Hematopoietic multipotent progenitor cell treated with erythropoietin and hydrocortisone succinate and interleukin-3 and kit ligand, for 15 days (in vitro differentiated cells): ENCODE data around the gene SOX9.
"Not testable (repeated sequence)": the region's sequence is repeated elsewhere in the genome, so short reads cannot be mapped to it uniquely, and the experiment has no call there.

Experiments used
- DNase-seq: peaks from one replicate; pipeline ENCODE4 v3.0.0-alpha.2; 2015; ENCODE audit warnings: low spot score

The SOX9 gene

DNA sequence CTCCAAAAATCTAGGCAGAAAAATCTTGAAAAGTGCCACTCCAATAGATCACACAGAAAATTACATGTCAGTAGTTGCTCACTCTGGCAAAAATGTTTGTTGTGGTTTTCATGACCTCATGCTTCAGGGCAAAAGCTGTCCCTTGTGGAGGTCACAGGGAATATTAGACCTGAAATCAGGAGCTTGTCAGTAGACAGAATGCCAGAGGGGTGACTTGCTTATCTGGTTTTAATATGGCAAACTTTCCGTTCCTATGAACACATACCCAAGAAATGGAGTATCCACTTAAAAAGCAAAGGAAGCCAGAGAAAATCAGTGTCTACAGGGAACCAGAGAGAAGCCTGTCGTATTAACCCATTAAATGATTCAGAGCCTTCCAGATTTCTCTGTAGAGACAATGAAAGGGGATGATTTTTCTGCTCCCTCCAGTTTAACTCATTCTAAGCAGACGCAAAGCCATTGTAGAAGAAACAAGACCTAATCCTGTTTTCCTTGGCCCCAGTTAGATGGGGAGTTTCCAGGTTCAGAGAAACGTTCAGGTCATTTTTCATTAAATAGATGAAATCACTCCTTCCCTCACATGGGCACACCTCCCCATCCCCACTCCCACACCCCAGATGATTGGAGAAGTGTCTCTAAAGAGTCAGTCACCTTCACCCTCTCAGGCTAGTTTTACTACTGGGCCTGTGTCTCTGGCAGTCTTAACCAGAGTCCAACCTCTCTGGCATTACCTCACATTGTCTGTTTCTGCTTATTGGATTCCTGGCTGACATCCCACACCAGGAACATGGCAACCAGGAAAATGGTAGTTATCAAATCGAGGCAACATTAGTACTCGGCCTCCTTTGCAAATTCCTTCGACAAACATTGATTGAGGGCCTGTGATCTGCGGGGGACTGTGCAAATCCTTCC, 6.0 kb downstream of the SOX9 start:
- no peak for DNase-seq

DNA sequence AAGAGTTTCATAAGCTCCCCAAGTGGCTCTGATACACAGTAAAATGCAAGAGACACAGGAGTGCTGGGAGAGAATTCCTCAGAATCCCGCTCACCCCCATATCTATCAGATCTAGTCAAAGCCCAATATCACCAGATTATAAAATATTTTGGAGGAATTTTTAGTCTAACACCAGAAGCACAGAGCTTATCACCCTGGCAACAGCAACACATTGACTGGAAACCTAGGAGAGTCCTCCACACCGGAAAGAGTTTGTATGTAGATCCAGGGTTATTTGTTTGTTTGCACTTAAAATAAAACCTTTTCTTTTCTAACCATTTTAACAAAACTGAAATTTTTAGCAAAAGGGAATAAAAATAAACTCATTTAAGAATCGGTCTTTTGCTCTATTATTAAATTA, 7.2 kb downstream of the SOX9 start:
- no peak for DNase-seq

DNA sequence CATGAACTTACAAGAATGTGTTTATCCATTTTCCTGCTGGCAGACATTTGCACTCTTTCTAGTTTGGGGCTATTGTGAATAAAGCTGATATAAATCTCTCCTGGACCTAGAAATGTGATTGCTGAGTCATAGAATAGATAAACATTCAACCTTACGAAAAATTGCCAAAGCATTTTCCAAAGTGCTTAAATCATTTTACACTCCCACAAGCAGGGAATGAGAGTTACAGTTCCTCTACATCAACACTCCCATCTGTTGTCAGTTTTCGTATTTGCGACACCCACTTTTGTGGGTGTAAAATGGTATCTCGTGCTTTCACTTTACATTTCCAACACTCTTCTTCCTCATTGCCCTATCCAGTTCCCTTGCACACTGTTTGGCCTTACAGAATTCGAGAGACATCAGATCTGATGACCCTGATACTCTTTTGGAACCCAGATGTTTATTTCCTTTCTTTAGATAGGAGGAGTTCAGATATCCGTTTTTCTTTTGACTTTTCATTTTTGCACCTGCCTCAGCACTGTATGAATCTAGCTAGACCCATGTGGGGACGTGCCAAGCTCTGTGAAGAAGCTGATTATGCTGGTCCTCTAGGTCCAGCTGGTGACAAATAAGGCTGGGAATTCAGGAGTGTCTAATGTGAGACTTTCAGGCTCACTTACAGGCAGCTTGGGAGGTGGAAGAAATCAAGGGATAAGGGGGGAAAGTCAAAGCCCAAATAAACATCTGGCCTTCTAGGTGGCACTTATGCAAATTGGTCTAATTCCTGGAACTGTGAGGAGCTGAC, 14.0 kb downstream of the SOX9 start:
- DNase-seq: no peak

DNA sequence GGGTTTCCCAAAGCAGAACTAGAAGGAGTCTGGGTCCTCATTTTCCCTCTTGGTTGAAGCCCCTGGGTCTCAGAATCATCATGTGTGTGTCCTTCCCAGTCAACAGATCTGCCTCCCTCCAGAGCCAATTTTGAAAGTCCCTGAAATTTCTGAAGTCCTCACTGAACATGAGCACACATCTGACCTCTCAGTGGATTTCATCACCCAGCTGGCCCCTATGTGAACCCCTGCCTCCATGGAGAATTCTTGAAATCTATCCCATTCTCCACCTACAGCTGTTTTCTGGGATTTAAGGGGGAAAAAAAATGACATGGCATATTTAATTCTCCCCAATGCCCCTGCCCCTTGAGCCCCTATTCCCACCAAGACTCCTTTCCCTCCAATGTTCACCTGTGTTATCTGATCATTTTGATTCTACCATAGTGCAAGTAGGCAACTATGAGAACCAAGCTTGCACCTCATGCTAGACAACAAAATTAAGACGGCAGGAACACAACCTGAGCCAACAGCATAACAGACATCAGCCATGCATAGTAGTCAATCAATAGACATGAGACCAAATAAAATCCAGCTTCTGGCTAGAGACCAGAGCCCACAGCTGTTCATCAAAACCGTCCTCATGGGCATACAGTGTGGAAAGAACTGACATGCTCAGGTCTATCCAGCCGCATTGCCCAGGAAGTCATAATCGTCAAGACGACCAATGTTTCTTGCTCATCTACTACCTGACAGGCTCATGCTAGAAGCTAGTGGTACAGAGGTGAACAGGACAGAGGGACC, 14.9 kb downstream of the SOX9 start:
- DNase-seq: no peak

DNA sequence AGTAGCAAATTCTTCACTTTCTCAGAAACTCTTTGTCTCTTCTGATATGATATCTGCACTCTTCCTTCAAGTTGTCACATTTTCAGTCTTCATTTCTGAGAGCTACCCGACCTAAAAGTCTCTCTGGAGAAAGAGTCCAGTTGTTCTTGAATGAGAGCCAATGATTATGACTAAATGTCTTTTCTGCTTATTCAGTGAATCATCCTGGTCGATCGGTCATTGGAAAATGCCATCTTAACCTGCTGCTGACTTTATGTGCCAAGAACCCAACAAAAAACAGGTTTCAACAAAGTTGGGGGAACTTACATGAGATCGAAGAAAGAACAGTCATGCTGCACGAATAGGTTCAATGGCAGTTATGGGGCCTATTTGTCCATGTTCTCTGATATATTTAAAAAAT, 15.9 kb downstream of the SOX9 start:
- DNase-seq: no peak

DNA sequence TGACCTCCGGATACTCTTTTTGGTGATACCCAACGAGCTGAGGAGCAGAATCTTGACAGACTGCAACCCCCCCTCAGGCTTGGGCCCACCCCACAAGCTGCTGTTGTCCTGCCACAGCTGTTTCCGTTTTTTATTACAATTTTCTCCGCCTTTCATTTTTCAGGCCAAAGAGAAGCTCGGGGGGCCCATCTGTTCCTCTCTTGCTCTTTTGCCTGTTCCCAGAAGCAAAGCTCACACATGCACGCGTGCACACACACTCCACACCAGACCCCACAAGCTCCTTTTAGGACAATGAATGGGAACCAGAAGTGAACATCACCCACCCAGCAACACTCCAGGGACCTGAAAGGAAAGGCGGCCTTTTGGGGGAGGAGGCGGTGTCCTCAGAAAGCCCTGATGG, 16.3 kb downstream of the SOX9 start:
- no peak for DNase-seq

DNA sequence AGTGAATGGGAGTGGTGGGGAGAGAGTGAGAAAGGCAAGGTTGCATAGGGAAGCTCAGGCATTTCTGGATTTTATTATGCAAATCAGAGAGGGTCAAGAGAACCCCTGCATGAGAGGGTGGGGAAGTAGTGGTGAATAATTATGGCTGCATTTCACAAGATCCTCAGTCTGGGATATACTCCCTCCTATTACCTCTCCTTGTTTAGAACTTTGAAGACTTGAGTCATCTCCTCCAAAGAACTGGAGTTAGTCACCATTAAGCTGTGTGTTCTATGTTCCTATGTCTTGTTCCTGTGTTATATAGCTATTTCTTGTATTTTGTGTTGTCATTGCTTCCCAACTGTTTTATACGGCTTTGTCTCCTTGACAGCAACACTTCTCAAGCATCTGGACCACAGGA, 18.4 kb downstream of the SOX9 start:
- no peak for DNase-seq

DNA sequence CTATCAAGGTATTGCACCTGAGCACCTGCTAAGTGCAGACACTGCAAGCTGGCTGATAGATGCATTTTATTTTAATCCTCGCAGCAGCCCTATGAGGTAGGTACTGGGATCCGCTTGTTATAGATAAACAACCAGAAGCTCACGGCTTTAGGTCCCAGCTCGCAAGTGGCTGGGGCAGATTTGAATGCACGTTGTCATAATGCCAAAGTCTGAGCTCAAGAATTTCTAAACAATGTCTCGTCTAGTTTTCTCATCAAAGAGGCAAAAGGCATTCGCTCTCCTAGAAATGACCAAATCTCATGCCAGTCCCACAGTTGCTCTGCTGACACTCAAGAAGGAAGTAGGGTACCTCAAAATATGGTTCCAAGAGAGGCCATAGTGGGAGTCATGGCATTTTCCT, 20.5 kb downstream of the SOX9 start:
- DNase-seq: no peak

DNA sequence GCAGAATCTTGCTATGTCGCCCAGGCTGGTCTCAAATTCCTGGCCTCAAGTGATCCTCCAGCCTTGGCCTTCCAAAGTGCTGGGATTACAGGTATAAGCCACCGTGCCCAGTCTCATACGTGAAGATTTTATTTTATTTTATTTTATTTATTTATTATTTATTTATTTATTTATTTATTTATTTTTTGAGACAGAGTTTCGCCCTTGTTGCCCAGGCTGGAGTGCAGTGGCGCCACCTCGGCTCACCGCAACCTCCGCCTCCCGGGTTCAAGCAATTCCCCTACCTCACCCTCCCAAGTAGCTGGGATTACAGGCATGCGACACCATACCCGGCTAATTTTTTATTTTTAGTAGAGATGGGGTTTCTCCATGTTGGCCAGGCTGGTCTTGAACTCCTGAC, 21.3 kb downstream of the SOX9 start:
- not testable (repeated sequence) for DNase-seq

DNA sequence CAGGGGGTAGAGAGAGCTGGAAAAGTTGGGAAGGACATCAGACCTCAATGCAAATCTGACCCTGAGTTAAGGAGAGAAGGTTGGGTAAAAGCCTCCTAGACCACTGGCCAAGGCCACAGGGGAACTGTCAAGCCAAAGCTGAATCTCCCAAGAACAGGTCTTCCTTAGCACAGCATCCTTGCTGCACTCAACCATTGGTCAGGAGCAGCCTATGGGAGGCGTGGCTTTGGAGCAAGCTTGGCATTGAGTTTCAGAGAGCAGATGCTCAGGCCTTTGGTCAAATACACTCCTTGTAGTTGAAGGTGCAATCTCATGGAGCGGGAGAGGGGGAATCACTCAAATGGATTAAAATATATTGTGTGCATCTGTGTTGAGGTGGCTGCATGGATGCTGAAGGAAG, 21.8 kb downstream of the SOX9 start:
- no peak for DNase-seq

DNA sequence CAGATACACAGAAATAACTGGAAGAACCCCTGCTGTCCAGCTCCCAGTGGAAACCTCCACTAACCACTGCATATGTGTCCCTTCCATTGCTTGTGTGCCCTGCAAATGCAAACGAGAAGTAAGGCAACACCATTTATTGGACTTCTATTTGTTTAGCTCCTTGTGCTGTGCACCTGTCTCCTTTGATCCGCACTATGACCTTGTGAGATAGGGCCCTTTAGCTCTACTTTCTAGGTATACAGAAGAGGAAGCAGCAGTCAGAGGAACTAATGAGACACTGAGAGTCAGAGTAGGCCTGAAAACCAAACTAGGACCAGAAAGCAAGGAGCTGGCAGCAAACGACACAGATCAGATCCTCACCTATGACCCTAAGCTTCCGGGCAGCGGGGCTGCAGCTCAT, 22.4 kb downstream of the SOX9 start:
- no peak for DNase-seq

DNA sequence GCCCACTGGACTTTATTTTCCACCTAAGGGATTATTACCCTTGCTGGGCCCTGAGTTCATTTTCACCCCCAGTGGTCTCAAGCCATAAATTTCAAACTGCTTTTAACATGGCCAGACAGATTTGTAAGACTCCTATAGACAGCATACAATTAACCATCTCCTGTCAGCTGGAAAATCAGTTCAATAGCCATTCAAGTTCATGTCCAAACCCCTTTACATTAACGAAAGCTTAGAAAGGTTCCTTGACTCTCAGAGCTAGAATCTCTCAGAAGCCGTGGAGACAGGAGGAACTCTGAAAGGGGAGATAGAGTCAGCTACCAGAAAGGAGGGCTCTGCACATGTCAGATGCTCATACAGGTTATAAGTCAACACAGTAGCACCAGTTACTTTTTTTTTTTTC, 23.3 kb downstream of the SOX9 start:
- DNase-seq: no peak

DNA sequence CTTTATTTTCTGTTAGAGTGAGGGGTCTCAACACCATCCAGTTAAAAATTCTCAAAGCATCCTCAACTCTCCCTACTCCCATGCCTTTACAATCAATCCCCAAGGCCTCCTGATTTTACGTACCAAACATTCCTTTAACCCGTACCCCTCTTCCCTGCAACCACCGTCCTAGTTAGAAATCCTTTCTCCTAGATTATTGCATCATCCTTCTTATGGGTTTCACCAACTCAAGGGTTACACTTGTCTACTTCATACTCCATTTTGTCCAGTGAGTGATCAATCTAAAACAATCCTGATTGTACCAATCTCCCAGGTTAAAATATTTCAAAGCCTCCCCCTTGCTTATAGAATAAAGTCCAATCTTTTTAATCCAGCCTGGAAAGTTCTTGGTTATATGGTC, 24.7 kb downstream of the SOX9 start:
- DNase-seq: no peak

DNA sequence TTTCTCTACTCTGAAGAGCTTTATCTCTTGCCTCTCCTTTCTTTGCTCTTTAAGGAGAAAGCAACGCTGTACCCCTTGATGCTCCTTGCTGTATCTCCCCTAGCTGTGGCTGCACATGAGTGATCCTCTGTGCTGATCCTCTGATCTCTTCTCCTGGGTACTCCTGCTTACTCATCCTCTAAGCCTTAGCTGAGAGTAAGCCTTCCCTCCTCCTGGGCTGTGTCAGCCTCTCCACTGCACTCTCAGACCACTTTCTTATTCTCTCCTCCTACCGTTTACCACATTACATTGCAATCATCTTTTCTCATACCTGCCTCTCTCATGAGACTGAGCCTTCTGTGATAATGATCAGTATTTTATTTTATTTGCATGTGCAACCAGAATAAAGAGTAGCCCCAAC, 25.1 kb downstream of the SOX9 start:
- DNase-seq: no peak

DNA sequence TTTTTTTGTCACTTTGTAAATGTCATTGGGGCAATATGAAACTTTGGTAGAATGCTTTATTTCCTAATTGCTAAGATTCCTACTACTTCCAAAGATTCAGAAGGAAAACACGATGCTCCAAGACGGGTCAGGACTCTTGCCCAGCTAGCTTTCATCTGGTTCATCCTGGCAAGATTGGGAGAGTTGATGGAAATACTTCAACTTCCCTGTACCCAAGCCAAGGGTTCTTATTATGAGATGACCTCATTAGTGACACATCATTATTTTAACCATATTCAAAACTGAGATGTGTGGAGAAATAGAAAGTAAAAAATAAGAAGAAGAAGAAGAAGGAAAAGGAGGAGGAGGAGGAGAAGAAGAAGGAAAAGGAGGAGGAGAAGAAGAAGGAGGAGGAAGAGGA, 25.6 kb downstream of the SOX9 start:
- DNase-seq: no peak

DNA sequence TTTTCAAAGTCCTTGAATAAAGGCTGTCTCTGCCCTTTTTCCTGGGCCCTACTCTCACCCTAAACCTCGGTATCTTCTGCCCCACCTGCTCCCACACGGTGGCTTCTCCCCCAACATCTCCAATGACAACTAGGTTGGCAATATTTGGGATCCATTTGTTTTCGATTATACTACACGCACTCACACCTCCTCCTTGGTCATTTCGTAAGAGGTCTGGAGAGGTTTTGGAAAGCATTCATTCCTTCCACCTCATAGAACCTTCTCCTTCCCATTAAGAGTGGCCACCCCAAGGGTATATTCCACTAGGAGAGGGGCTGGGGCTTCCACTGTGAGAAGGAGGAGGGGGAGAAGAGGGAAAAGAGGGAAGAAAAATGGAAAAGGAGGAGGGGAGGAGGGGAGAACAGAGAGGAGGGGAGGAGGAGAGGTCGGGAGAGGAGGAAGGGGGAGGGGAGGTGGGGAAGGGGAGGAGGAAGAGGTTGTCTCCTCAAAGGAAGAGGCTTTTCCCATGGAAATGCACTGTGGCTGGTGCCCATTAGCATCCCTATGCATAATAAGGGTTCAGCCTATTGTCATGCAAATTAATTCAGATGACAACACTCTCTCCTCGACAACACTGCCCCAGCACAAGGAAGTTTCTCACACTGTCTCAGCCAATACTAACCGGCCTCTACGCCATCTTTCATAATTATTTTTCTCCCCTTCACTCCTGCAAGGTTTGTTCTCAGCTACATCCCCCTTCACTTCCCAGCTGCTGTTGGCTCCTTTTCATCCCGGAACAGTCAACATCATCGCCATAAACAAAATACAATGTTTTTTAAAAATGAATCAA, 30.0 kb downstream of the SOX9 start:
- no peak for DNase-seq

DNA sequence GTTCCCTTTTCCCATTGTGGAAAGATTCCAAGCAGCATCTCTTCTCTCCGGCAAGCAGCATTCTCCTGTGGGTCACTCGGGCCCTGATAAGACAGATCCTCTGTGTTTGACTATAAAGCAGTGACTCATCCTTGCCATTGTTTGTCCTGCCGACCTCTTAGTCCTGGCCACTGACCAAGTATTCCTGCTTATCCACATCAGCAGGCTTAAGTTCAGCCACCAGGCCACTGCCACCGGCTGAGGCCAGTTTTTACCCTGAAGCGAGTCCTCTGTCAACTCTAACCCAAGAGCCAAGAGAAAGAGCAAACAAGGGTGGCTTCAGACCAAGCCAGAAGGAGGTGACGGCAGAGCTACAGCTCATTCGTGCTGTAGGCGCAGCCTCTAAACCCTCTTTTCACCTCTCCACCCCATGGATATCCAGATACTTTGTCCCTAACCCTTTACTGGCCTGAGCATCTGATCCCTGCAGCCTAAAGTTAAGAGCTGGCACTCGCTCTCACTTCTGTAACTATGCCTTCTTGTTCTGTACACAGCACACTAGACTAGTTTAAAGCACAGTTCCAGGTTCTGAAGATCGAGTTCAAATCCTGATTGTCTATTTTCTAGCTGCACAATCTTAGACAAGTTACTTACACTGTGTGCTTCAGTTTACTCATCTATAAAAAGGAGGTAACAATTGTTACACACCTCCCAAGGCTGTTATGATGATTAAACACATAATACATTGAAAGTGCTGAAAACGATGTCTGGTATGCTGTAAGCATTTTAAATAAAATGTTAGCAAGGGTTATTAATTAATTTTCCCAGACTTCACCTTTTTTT, 31.0 kb downstream of the SOX9 start:
- DNase-seq: no peak

DNA sequence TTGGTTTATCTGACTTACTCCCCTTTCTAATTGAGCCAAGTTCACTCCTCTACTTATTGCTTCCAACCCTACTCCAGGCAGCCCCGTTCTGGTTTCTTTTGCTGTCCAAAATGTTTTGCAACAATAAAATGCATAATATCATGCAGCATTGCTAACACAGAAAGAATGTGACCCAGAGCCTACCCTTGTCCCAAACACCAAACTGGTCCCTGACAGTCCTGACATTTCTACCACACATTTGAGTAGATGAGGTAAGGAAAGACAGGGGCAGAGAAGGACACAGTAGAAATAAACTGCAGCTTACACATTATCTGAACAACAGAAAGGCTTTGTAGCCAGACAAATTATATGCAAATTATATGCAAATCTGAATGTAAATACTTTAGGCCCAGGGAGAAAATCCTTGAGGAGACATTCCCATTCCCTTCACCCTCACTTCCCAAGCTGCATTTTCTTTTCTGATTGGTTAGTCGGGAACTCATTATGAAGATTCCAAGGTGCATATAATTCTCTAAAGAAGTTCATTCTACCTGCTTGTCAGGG, 31.6 kb downstream of the SOX9 start:
- DNase-seq: no peak

DNA sequence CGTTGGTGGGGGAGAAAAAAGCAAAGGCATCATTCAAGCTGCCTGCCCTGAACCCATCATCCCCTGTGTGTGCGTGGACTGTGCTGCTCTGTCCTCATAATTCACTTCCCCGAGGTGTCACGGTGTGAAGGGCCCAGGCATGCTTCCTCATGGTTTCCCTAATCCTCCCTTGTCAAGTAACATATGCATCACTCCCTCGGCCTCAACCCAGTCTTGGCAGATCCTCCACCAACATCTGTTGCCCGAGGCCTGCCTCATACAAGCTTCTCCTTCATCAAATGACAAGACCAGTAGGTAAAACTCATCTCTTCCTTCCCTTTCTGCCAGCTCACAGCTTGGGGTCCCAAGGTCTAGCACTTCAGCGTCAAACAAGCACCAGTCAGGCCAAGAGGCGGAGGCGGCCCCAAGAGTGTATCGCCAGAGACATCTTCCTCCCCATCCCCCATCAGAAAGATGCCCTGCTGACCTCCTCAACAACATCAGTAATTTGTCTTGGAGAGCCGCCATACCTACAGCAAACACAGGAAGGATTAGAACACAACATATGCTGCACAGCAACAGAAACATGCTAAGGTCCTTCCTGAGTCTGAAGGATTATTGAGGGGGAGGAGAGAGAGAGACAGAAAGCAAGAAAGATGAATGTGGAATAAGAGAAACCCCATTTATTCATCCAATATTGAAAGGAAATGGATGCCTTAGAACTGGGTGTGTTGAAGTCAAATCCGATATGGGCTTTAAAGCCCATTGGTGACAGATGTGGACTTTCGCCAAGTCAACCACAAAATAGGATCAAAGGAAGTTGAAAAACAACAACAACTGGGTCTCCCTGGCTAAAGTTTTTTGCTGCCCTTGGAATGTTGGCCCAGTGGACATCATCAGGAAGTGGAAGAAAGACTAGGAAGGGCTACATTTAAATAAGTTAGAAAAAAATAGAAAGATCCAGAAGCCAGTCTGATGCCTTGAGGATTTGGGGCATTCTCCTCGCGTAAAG, 38.4 kb downstream of the SOX9 start:
- DNase-seq: no peak
